Mammary epithelial cell (primary cell): ENCODE measurements around the gene ADAM10.

Experiments used
- CTCF ChIP-seq, 2 donors: IDR thresholded peaks in 1 of 2; conservative IDR thresholded peaks in 1 of 2; 2 replicates each; pipeline ENCODE4 v1.5.1; 2011 to 2012; ENCODE audit warnings: inconsistent platforms in 2 of 2, low read length in 2 of 2, mild to moderate bottlenecking in 2 of 2, control low read depth in 1 of 2, low read depth in 1 of 2; ENCODE audit not compliant: insufficient read depth in 1 of 2; ENCODE audit errors: extremely low read depth in 1 of 2
- EZH2 ChIP-seq: IDR thresholded peaks from 2 replicates; pipeline ENCODE4 v1.6.1; 2012; ENCODE audit warnings: low read length, inconsistent platforms, borderline replicate concordance

DNA sequence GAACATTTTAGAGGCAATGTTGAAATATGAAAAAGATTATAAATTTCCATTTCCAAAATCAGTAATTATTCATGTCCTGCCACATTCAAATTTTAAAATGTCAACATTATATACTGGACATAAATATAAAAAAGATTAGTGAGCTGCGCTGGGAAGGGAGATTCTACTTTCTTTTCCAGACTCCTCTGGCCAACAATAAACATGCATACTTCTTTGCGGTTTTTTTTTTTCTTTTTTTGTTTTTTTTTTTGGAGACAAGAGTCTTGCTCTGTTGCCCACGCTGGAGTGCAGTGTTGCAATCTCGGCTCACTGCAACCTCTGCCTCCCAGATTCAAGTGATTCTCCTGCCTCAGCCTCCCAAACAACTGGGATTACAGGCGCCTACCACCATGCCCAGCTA is 105.5 kb downstream of the ADAM10 start:
- no peak for TF ChIP-seq EZH2
- TF ChIP-seq CTCF (conservative IDR thresholded peaks at IDR 0.05 in 1 of 2, IDR thresholded peaks at IDR 0.05 in 1 of 2; ENCODE audit: extremely low read depth in 1 of 2, insufficient read depth in 1 of 2, low read depth in 1 of 2, low read length in 2 of 2) = no peak
